Jurkat, Clone E6-1 (cell line): ENCODE measurements around the gene EPB41L3.

Source experiments
- DNase-seq: peaks from one replicate; pipeline ENCODE4 v3.0.0-alpha.2; 2011; ENCODE audit warnings: low read depth, low spot score
- H3K4me3 ChIP-seq: 2 replicates; pipeline ENCODE4 v1.5.1; 2011; ENCODE audit warnings: mild to moderate bottlenecking, low read length, control low read depth, moderate library complexity

EPB41L3 gene

DNA sequence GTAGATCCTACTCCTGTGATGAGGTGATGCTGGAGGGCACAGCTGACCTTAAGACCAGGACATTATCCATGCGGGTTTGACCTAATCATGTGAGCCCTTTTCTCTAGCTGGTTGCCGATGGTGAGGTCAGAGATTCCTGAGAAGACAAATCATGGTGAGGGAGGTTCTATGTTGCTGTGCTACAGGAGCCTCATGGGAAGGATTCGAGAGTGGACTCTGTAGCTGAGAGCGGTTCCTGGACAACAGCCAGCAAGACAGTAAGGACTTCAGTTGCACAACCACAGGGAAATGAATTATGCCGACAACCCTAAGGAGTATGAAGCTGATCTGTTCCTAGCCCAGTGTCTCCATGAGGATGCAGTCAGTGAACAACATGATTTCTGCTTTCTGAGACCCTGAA lies 80.4 kb downstream of the EPB41L3 start:
- no peak for DNase-seq
- H3K4me3 ChIP-seq, result no peak overlapping the region

DNA sequence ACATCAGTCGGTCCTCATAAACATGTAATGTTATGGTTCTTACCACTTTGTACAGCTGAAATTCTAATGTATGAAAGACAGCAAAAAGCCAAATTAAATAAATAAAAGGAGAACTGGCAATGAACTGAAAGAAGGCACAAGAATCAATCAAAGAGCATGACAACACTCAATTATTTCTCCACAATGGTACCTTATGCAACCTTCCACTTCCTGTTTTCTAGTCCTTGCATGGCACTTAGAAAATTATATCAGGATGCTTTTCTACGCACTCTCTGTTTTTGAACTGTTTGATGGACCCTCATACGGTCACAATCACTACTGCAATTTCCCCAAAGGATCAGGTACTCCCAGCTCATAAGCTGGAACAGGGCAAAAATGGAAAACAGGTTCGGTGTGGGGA lies 81.6 kb downstream of the EPB41L3 start:
- H3K4me3 ChIP-seq, result no peak overlapping the region
- DNase-seq, result no peak

DNA sequence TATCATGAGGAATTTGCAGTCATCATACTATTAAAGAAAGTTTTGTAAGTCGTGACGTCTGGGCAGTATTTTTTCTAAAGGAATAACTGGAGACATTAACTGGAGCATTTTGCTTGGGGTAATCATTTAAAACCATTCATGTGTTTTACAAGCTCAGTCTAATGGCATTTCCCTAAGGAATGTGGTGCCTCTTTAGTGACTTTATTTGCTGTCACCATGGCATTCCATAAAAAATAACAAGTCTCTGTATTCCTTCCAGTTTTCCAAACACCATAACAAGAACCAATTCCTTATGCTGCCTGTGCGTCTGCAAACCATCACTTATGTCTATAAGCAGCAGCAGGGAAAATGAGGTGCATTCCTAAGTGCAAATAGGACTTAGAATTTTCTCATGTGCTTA lies 82.8 kb downstream of the EPB41L3 start:
- DNase-seq, result no peak
- H3K4me3 ChIP-seq, result no peak overlapping the region

DNA sequence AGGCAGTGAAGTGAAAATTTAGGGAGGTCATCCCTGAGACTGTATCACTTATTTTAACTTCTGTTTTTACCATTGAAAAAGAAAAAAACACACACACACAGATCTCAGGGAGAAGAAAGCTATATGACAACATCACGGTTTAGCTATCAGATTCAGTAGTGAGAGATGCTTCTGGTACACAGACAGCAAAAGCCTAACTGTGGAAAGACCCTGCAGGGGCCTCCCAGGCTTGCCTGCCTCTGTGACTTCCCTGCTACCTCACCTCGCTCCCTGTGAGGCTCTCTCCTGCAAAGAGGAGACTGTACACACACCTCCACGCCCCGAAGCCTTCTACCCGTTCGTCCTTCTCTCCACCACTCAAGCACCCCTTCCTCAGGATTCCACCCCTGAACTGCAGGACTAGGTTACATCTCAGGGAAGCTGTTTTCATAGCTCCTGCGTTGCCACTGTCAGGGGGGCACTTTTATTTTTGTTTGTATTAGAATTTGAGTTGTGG lies 86.3 kb downstream of the EPB41L3 start:
- DNase-seq, result no peak
- H3K4me3 ChIP-seq, result no peak overlapping the region

DNA sequence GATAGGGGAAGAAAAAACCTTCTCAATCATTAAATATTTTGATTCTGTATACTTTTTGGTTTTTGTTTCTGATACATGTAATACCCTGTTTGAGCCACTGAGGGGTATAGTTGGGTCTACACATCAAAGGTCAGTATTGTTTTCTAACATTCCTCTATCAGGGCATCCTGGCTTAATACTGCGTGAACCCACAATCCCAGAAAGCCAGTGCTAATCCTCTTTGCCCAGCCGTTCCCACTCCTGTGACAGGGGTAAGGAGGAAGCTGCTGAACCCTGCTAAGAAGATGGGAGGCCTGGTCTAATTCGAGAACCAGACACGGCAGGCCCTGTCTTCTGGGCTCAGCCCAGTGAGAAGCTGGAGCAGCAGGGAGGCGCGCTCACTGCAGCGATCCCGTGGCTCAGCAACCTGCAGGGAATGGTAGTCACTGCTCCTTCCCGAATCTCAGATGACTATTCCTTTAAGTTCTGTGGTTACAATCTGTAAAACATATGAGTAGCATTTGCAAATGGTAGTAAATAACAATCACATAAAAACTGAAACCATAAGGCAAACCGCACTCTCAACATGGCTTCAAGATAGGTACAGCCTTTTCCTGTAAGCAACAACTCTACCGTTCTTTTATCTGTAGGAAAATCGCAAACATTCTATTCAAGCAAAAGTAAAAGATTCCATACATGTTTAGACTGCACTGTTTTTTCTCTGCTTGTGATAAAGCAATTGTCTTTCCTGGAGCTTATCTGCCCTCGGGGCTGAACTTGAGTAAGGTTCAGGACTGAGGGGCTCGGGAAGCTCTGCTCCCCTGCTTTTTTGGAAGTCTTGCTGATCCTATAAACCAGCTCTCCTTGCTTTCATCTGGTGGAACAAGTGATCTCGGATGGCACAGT lies 87.0 kb downstream of the EPB41L3 start:
- no peak for DNase-seq
- H3K4me3 ChIP-seq, result no peak overlapping the region

DNA sequence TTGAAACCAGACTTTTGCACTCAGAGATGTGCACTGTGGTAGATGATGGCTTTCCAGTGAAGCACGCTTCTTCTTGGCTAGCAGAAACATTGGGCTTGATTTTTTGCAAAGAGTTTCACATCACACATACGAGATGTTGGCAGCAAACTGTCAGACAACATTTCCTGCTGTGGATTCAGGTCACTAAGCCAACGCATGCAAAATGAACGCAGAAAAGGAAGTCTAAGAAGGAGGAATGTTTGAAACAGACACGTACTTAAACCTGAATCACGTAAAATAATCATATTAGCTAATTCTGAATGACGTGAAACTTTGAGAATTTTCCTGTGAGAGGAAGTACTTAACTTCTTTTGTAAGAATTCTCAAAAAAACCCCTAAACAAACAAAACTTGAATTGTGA lies 88.1 kb downstream of the EPB41L3 start:
- DNase-seq, result no peak

DNA sequence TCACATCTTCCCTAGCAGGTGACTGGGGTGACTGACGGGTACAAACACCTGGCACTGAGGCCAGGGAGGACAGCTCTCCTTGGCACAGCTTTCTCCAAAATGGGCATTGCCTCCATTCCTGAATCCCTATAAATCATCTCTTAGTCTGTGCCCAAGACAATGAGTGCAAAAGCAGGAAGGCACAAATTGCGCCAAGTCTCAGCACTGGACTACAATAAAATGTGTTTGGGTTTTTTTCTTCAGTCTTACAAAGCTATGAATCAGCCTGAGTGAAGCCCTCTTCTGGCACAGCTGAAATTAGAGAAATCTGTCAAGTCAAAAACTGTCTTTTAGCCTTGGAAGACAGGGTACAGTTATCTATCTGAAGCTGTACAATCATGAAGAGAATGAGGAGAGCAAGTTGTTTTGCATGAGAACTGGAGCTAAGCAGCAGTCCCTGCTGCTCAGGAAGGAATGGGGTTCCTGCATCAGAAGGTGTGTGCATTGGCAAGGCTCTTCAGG lies 90.8 kb downstream of the EPB41L3 start:
- no peak for DNase-seq
- H3K4me3 ChIP-seq, result no peak overlapping the region

More for the DNA sequence above, 88.1 kb downstream of the EPB41L3 start:
- no peak overlapping the region for H3K4me3 ChIP-seq

DNA sequence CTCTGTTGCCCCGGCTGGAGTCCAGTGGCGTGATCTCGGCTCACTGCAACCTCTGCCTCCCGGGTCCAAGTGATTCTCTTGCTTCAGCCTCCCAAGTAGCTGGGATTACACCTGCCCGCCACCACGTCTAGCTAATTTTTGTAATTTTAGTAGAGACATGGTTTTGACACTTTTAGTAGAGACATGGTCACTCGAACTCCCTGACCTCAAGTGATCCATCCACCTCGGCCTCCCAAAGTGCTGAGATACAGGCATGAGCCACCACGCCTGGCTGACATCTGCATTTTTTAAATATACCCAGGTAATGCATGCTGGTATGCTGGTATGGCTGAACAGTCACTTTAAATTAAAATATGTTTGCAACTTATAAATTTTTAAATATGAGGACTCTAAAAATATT lies 91.9 kb downstream of the EPB41L3 start:
- no peak for DNase-seq
- H3K4me3 ChIP-seq, result no peak overlapping the region

DNA sequence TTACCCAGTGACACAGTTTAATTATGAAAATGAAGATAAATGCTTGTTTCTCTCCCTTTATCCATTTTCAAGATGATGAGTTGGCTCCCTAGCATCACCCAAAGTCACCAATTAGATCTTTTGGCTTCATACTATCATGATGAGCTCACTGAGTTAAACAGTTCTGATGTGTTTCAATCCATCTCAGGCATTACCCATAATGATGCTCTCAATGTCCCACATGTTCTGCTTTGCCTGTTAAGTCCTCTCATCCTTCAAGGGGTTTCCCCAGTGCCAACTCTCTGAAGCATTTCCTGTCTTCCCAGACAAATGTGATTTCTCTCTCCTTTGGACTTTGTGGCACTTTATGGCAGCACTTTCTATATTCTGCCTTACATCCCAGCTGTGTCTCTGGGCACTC lies 92.6 kb downstream of the EPB41L3 start:
- H3K4me3 ChIP-seq, result no peak overlapping the region
- no peak for DNase-seq

DNA sequence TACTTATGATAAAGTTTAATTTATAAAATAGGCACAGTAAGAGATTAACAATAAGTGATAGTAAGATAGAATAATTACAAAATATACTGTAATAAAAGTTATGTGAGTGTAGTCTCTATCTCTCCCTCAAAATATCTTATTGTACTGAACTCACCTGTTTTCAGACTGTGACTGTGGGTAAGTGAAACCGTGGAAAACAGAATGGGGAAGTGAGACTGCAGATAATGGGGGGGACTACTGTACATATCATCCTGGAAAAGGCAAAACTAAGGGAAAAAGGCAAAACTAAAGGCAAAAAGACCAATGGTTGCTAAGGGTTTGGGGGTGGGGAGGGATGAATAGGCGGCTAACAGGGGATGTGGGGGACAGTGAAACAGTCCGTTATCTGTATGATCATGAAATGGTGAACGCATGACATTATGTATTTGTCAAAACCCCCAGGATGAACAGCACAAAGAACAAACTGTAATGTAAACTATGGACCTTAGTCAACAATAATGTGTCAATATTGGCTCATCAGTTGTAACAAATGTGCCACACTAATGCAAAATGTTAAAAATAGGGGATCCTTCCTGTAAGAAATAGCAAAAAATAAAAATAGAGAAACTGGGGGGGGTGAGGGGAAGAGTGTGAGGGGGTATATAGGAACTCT lies 93.8 kb downstream of the EPB41L3 start:
- DNase-seq, result no peak
- no peak overlapping the region for H3K4me3 ChIP-seq

DNA sequence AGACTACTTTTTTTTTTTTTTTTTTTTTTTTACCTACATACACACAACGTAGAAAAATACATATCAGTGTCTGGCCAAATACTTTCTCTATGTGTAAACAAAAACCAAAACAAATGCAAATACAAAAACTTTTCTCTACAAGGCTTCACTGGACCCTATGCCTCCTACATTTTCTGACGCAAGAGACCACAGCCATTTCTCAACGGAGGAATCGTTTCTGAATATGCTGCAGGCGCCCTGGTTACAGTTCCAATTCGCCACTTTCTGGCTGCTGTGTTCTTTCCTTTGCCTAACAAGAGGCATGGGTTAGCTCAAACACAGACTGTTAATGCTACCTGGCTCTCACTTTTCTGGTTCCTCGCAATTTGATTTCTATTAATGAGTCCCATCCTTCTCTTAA lies 96.4 kb downstream of the EPB41L3 start:
- no peak overlapping the region for H3K4me3 ChIP-seq
- no peak for DNase-seq

DNA sequence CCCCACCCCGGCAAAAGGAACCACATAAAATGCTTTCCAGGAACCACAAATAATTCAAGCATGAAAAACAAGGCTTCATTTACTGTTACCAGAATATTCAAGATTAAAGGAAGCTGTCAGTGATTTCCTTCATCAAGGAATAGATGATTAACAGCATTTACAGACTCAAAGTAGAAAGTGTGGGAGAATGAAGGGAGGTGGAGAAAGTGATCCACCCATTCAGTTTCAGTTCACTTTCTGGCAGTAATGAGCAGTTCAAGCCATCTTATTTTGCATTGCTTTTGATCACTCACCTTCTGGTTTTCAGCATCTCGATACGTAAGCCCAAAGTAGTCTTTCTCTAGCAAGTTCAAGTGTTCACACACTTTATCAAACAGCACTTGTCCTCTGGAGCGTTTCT lies 99.0 kb downstream of the EPB41L3 start:
- no peak overlapping the region for H3K4me3 ChIP-seq
- DNase-seq, result no peak

DNA sequence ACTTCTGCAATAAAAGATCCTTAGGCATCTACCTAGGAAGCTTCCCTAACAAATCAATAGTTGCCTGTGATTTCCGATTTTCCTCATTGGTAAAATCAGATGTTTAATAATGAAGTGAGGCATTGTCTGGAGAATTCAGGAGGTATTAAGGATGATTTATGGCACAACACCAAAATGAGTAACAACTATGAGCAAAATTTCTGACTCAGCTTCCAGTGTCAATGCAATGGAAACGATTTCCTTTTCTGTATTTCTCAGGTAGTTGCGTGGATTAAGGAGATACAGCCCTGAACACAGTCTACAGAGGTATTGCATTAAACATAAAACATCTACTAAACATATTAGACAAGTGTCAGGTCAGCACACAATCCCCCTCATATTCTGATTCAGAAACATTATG lies 99.5 kb downstream of the EPB41L3 start:
- H3K4me3 ChIP-seq, result no peak overlapping the region
- no peak for DNase-seq

DNA sequence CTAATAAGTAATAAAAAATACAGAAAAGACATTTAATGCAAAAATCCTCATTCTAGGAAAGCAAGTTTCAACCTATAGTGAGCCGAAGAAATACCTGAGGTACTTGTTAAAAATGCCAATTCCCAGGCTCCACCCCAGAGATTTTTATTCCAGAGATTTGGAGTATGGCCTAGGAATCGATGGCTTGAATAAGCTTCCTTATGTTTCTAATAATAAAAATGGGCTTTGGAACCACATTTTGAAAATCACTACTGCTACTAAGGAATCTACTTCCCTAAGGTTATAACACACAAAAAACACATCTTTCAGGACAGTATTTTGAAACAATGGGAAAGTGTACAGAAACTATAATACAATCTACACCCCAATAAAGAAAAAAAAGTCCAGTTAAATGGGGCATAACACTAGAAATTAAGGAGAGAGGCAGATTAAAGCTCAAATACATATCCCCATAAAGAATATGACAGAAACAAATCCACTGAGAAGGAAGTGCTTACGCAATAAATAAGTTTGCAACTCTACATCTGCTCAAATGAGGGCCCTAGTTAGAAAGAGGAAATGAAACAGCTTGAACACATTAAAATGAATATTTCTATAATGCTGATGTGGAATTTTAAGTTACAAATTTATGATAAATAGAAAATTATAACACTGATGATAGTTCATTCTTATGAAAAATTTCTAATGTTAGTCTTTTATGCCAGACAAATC lies 103.7 kb downstream of the EPB41L3 start:
- H3K4me3 ChIP-seq, result no peak overlapping the region
- no peak for DNase-seq

DNA sequence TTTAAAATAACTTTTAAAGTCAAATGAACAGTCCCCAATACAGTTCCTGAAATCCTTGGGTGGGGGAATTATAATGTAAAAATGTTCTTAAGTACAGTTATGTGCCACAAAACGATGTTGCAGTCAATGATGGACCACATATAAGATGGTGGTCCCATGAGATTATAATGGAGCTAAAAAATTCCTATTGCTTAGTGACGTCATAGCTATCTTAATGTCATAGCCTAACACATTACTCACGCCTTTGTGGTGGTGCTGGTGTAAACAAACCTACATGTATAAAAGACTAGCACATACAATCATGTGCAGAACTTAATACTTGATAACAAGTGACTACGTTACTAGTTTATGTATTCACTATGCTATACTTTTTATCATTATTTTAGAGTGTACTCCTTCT lies 109.4 kb downstream of the EPB41L3 start:
- DNase-seq, result no peak

DNA sequence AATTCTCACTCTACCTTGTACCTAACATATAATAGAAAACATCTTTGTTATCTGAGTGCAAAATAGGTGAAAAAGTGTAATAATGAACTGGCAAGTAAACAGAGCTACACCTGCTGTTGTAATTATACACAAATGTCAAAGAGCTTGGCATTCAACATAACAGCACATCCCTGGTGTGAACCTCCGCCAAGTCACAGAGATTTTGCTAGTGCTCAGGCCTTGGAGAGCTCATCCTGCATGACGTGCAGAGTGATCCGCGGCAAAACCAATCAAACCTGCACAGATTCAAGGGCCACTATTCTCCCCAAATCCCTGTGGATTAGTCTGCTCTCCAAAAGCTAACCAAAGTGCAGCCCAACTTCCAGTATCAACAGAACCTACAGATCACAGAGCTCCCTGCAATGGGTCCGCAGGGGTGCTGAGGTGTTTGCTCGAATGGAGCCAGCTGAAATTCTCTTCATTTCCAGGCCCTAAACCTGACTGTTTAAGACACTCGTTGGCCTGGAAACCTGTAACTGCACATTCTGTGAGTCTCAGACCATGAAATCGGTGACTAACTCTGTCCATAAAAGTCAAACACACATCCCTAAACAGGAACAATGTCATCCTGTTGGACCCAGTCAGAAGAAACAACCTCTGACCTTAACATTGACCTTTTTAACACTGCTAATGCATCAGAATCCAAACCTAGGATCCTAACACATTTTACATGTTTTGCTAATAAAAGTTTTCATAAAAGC lies 111.8 kb downstream of the EPB41L3 start:
- no peak overlapping the region for H3K4me3 ChIP-seq
- DNase-seq, result no peak

More for the DNA sequence above, 109.4 kb downstream of the EPB41L3 start:
- H3K4me3 ChIP-seq, result no peak overlapping the region

DNA sequence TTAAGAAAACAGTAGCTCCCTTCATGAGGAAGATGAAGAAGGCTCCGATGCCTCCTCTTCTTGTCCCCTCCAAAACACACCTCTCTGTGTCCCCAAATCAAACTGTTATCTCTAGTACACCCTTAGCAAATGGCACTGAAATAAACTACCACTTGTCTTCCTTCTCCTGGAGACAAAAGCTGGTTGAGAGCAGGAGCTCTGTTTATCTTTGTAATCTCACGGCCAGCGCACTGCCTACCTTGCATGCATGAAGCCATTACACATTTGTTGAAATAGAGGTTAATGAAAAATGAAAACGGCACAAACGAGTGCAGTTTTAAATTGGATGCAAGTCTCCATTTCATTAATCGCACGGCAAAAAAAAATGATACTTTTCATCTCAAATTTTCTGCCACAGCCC lies 113.7 kb downstream of the EPB41L3 start:
- no peak overlapping the region for H3K4me3 ChIP-seq
- no peak for DNase-seq

DNA sequence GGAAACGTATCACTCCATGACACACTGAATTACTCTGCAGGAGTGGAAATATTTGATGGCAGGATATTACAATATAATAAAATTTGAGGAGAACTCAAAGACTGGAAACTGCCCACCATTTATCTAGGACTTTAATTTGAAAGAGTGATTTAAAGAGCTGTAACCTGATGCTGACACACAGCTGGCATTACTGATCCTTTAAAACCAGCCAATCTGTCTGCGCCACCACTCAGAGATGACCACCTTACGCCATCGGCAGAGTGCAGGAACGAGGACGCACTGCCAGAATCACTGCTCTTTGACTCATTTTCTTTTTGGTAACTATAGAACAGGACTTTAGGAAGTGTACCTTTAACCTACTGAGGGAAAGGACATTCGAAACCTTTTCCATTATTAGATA lies 114.1 kb downstream of the EPB41L3 start:
- no peak for DNase-seq
- no peak overlapping the region for H3K4me3 ChIP-seq

DNA sequence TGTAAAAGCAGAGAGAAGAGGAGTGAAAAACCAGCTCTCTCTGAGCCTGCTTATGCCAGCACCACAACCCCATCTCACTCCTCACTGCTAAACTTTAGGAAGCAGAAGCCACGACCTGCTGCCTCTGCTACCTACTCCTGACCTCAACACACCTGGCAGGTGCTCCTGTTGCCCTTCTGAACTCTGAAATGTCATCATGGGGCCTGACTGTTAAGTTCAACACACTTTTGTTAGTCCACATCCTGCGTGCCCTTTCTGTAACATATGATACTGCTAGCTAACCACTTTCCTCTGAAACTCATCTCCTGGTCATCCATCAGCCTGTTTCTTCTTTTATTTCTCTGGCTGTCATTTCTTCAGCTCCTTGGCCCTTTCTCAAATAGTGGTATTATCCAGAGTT lies 118.1 kb downstream of the EPB41L3 start:
- no peak for DNase-seq
- H3K4me3 ChIP-seq, result no peak overlapping the region
